ENCODE results near the gene GDAP1L1.
"Not testable (repeated sequence)": the region's sequence is repeated elsewhere in the genome, so short reads cannot be mapped to it uniquely, and the experiment has no call there.

GDAP1L1 gene

DNA sequence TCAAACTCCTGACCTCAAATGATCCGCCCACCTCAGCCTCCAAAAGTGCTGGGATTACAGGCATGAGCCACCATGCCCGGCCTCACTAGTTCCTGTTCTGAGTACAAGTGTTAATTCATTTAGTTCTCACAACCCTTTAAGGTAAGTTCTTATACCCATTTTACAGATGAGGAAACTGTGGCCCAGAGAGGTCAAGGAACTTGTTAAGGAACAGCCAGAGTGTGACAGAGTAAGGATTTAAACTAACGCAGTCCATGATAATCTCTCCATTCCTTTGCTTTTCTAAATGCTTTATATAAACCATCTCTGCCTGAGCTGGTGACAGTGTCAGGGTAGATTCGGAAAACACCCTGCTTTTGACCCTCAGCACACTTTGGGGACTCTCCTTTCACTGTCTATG lies 50.6 kb downstream of the GDAP1L1 start:
- TF ChIP-seq CTCF (IDR thresholded peaks at IDR 0.05; ENCODE audit: control insufficient read depth, extremely low read depth, insufficient read depth) = no peak
- no peak for DNase-seq (ENCODE audit: low read depth)
- no peak overlapping the region for H3K4me3 ChIP-seq (ENCODE audit: low read depth, low read length)

DNA sequence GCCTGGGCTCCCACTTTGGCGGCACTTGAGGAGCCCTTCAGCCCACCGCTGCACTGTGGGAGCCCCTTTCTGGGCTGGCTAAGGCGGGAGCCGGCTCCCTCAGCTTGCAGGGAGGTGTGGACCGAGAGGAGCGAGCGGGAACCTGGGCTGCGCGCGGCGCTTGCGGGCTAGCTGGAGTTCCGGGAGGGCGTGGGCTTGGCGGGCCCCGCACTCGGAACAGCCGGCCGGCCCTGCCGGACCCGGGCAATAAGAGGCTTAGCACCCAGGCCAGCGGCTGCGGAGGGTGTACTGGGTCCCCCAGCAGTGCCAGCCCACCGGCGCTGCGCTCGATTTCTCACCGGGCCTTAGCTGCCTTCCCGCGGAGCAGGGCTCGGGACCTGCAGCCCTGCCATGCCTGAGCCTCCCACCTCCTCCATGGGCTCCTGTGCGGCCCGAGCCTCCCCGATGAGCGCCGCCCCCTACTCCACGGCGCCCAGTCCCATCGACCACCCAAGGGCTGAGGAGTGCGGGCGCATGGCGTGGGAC lies 52.0 kb downstream of the GDAP1L1 start:
- not testable (repeated sequence) for H3K4me3 ChIP-seq (ENCODE audit: low read depth, low read length); DNase-seq (ENCODE audit: low read depth)

DNA sequence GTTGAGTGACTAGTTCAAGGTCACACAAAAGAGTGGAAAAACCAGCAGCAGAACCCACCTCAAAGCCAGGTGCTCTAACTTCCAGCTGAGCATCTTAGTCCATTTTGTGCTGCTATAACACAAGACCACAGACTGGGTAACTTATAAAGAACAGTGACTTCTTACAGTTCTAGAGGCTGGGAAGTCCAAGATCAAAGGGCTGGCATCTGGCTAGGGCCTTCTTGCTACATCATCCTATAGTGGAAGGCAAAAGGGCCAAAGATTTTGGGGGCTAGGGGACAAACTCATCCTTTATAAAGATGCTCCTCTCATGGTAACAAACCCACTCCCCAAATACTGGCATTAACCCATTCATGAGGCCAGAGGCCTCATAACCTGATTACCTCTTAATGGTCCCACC lies 54.2 kb downstream of the GDAP1L1 start:
- TF ChIP-seq CTCF (IDR thresholded peaks at IDR 0.05; ENCODE audit: control insufficient read depth, extremely low read depth, insufficient read depth) = no peak
- H3K4me3 ChIP-seq (ENCODE audit: low read depth, low read length) = no peak overlapping the region
- no peak for DNase-seq (ENCODE audit: low read depth)

DNA sequence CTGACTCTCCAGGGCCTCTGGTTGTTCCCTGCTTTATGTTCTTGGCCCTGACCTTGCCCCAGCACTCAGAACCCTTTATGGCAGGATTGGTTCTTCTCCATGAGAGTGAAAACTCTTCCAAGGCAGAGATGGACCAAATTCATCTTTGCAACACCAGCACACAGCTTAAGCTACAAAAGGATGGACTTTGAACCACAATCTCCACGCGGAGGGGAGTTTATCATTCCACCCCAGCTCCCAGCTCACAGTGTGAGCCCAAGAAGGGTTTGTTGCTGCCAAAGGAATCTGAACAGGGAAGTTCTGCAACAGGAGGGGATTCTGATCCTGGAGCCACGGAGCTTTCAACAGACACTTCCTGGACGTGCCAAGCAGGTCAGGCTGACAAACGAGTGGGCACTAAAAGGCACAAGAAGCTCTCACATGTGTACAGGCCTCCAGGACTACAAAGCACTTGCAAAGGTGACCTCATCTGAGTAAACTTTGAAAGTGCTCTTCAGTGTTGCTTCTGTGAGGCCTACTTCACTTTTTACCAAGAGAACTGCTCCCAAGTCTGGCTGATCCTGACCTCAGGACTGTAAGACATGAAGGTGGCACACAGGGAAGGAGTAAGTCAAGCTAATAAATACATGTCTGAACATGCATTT lies 55.0 kb downstream of the GDAP1L1 start:
- TF ChIP-seq CTCF (IDR thresholded peaks at IDR 0.05; ENCODE audit: control insufficient read depth, extremely low read depth, insufficient read depth) = no peak
- H3K4me3 ChIP-seq (ENCODE audit: low read depth, low read length) = no peak overlapping the region
- DNase-seq (ENCODE audit: low read depth) = peak; percentile 76

- no peak for DNase-seq (ENCODE audit: low read depth)
- H3K4me3 ChIP-seq (ENCODE audit: low read depth, low read length) = no peak overlapping the region
- no peak for TF ChIP-seq CTCF (IDR thresholded peaks at IDR 0.05; ENCODE audit: control insufficient read depth, extremely low read depth, insufficient read depth)
Observed at GRCh38 chr20:44302736-44303135, 55.6 kb downstream of the GDAP1L1 start.

GRCh38 chr20:44304383-44304782 lies 57.3 kb downstream of the GDAP1L1 start:
- no peak for DNase-seq (ENCODE audit: low read depth)
- H3K4me3 ChIP-seq (ENCODE audit: low read depth, low read length) = no peak overlapping the region
- TF ChIP-seq CTCF (IDR thresholded peaks at IDR 0.05; ENCODE audit: control insufficient read depth, extremely low read depth, insufficient read depth) = no peak

DNA sequence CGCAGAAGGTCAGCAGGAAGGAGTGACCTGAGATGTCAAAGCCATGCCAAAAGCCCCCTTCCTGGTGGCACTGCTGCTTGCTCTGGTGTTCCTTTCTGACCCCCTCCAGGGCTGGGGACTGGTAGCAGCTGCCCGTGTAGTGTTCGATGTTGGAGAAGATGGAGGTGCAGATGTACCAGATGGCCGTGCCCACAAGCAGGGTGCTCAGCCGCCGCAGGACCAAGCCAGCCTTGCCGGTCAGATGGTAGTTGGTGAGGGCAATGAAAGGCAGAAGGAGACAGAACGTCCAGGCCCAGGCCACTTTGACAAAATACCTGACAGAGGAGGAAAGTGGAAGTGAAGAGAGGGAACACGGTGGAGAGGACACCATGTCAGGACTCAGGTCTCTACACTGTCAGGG lies 59.8 kb downstream of the GDAP1L1 start:
- no peak overlapping the region for H3K4me3 ChIP-seq (ENCODE audit: low read depth, low read length)
- no peak for DNase-seq (ENCODE audit: low read depth)
- TF ChIP-seq CTCF (IDR thresholded peaks at IDR 0.05; ENCODE audit: control insufficient read depth, extremely low read depth, insufficient read depth) = no peak
